PC-9 (cell line): Measurements from ENCODE around the gene CHN1. TPM values are rescaled to one million over a fixed set of nuclear protein-coding genes. Genes with fewer than 3 reads are reported as not detected.

ENCODE experiments used
- BruUV-seq: library from RNA; stranded (reverse); fragments of 400-500 nt; replicated peaks from 2 replicates; lab custom pipeline; 2021; lab: Mats Ljungman, UMichigan
- CTCF ChIA-PET: fragments of 300-600 bp; sonication (Branson Sonifier 250); formaldehyde crosslinking; loops from one replicate; lab custom pipeline; 2022; ENCODE audit warnings: antibody characterized with exemption; lab: Charles Lee
- POLR2A ChIA-PET: fragments of 300-600 bp; sonication (Branson Sonifier 250); formaldehyde crosslinking; loops from one replicate; lab custom pipeline; 2022; ENCODE audit warnings: antibody characterized with exemption; ENCODE audit not compliant: unreplicated experiment; lab: Charles Lee
- DNase-seq, 2 experiments: peaks; one replicate each; pipeline versions ENCODE4 v3.0.0 to v3.0.0-alpha.2; 2015 to 2022; ENCODE audit warnings: mixed read lengths in 1 of 2
- H2AFZ ChIP-seq: fragments of 200-600 bp; sonication (generic); 2 replicates; pipeline ENCODE4 v1.8.1; 2017; ENCODE audit warnings: antibody characterized with exemption
- H3F3A ChIP-seq: fragments of 200-600 bp; sonication (generic); 2 replicates; pipeline ENCODE4 v1.8.1; 2017; ENCODE audit warnings: antibody characterized with exemption, mild to moderate bottlenecking, low read depth; ENCODE audit not compliant: insufficient read depth
- H3K27ac ChIP-seq: fragments of 200-600 bp; sonication (generic); 2 replicates; pipeline ENCODE4 v1.6.1; 2016; ENCODE audit warnings: mixed run types
- H3K27me3 ChIP-seq: fragments of 200-600 bp; sonication (generic); 2 replicates; pipeline ENCODE4 v1.6.1; 2016; ENCODE audit warnings: low read depth, mixed run types; ENCODE audit not compliant: insufficient read depth
- H3K36me3 ChIP-seq: fragments of 200-600 bp; sonication (generic); 2 replicates; pipeline ENCODE4 v1.6.1; 2016; ENCODE audit warnings: low read depth, mixed run types
- H3K4me1 ChIP-seq: fragments of 200-600 bp; sonication (generic); replicated peaks from 2 replicates; pipeline ENCODE4 v1.6.1; 2016; ENCODE audit warnings: mixed run types; ENCODE audit not compliant: insufficient read depth
- H3K4me2 ChIP-seq: fragments of 200-600 bp; sonication (generic); 2 replicates; pipeline ENCODE4 v1.6.1; 2017; ENCODE audit warnings: mixed run types
- H3K4me3 ChIP-seq: fragments of 200-600 bp; sonication (generic); 2 replicates; pipeline ENCODE4 v1.6.1; 2016; ENCODE audit warnings: mixed run types
- H3K79me2 ChIP-seq: fragments of 200-600 bp; sonication (generic); 2 replicates; pipeline ENCODE4 v1.6.1; 2017; ENCODE audit warnings: low read depth, mixed run types
- H3K9me2 ChIP-seq: fragments of 200-600 bp; sonication (generic); 2 replicates; pipeline ENCODE4 v1.8.1; 2017; ENCODE audit warnings: mild to moderate bottlenecking; ENCODE audit not compliant: insufficient read depth
- H3K9me3 ChIP-seq: fragments of 200-600 bp; sonication (generic); 2 replicates; pipeline ENCODE4 v1.8.1; 2016; ENCODE audit warnings: low read depth; ENCODE audit not compliant: insufficient read depth
- H4K20me1 ChIP-seq: fragments of 200-600 bp; sonication (generic); 2 replicates; pipeline ENCODE4 v1.8.1; 2017; ENCODE audit not compliant: insufficient read depth
- EZH2 ChIP-seq: fragments of 200-600 bp; sonication (generic); IDR thresholded peaks from 2 replicates; pipeline ENCODE4 v1.8.0; 2017; ENCODE audit warnings: antibody characterized with exemption, low read depth
- intact Hi-C: fragments of 100-400 bp; cut with micrococcal nuclease; formaldehyde crosslinking; loops from one replicate; pipeline ENCODE4 v1.10.0; 2022; ENCODE audit not compliant: unreplicated experiment
- total RNA-seq: library from RNA; stranded (reverse); gene quantifications from 2 replicates; pipeline ENCODE4 v1.2.3, GENCODE V29; 2021
- TF ChIP-seq, protein P1 (sequence below): fragments of 200-600 bp; sonication (generic); conservative IDR thresholded peaks from 2 replicates; pipeline ENCODE4 v1.6.1; 2017; ENCODE audit warnings: mixed run types, antibody characterized with exemption, mild to moderate bottlenecking, moderate library complexity

CHN1 gene
- total RNA-seq, 1 experiment from 2014 or later: 14.0 TPM

DNA sequence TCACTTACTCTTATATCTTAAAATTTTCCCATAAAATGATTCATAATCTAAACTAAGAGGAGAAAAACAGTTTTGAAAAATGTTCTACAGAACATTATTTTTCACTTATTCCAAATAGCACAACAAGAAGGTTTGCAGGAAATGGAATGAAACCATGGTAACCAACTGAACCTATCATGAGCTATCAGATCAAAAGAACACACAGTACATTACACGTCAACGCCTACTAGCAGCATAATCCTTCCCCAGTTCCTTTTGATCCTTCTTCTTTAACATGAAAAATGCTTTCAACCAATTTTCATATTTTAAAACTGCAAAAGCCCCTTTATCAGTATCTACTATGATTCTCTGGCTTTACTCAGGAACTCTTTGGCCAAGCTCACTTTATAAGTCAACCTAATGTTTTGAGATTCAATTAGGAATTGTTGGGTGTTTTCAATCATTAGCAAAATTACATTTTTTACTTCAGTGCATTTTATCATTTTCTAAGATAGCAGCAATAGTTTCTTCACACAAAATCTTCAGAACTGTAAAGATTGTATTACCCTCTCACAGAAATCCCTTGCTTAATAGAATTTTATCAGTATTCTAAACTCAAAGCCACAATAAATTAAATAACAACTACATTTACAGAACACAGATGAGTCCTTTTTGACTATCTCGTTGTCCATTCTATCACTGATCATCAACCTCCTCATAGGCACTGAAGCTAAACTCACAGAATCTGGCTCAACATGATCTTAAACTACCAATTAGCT is 102.5 kb downstream of the CHN1 start:
- no peaks in the 10 kb centered on the region for H3K9me3 ChIP-seq
- H3K36me3 ChIP-seq: no peaks in the 10 kb centered on the region
- intact Hi-C loops: no loop called here
- no peak overlapping the region for H2AFZ ChIP-seq
- POLR2A ChIA-PET: no interaction called here
- no peak overlapping the region for H3K4me3 ChIP-seq
- no peaks in the 10 kb centered on the region for H3K79me2 ChIP-seq
- BruUV-seq: no TSS peak
- peak in 1 of 2 experiments; percentile 25 for DNase-seq
- H3K4me1 ChIP-seq: no peaks in the 10 kb centered on the region
- TF ChIP-seq, protein P1, sequence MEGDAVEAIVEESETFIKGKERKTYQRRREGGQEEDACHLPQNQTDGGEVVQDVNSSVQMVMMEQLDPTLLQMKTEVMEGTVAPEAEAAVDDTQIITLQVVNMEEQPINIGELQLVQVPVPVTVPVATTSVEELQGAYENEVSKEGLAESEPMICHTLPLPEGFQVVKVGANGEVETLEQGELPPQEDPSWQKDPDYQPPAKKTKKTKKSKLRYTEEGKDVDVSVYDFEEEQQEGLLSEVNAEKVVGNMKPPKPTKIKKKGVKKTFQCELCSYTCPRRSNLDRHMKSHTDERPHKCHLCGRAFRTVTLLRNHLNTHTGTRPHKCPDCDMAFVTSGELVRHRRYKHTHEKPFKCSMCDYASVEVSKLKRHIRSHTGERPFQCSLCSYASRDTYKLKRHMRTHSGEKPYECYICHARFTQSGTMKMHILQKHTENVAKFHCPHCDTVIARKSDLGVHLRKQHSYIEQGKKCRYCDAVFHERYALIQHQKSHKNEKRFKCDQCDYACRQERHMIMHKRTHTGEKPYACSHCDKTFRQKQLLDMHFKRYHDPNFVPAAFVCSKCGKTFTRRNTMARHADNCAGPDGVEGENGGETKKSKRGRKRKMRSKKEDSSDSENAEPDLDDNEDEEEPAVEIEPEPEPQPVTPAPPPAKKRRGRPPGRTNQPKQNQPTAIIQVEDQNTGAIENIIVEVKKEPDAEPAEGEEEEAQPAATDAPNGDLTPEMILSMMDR: no peak
- H3K4me2 ChIP-seq: no peak overlapping the region
- no peaks in the 10 kb centered on the region for H3K27me3 ChIP-seq
- H3K27ac ChIP-seq: no peak overlapping the region
- CTCF ChIA-PET: interaction anchor here (0.5 kb wide), 1 partner anchor 85 kb away, joined by 4 read pairs; no protein-coding TSS in a partner anchor
- H3K9me2 ChIP-seq: no peaks in the 10 kb centered on the region
- H4K20me1 ChIP-seq: no peaks in the 10 kb centered on the region
- H3F3A ChIP-seq: no peaks in the 10 kb centered on the region

DNA sequence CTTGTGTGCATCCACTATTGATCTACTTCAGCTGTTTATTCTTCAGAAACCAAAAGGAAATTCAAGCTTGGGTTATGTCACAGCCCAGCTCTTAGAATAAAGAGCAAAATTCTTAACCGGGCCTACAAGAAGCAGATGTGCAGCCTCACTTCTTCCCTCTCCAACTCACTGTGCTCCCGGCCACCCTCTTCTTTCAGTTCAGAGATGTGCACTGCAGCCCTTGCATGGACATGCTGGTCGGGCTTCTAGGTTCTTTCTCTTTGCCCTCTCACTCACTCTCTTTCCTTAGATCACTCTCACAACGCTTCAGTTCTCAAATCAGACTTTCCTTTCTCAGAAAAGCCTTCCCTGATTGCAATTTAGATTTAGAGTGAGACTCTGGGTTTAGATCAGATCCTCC is 104.1 kb downstream of the CHN1 start:
- no peaks in the 10 kb centered on the region for H3K36me3 ChIP-seq
- no peak overlapping the region for H3K4me3 ChIP-seq
- DNase-seq: peak in 1 of 2 experiments; percentile 9
- peak overlapping the region; percentile 33 for H2AFZ ChIP-seq
- H3K9me3 ChIP-seq: no peaks in the 10 kb centered on the region
- BruUV-seq: no TSS peak
- H3K9me2 ChIP-seq: no peaks in the 10 kb centered on the region
- H3F3A ChIP-seq: no peaks in the 10 kb centered on the region
- ChIA-PET CTCF (no interaction called here), POLR2A (no interaction called here)
- no peak for TF ChIP-seq EZH2
- TF ChIP-seq, protein P1: no peak
- no peaks in the 10 kb centered on the region for H3K79me2 ChIP-seq
- H3K4me2 ChIP-seq: no peak overlapping the region
- intact Hi-C loops: no loop called here
- no peaks in the 10 kb centered on the region for H4K20me1 ChIP-seq
- no peaks in the 10 kb centered on the region for H3K27me3 ChIP-seq
- H3K4me1 ChIP-seq: no peaks in the 10 kb centered on the region
- H3K27ac ChIP-seq: no peak overlapping the region

DNA sequence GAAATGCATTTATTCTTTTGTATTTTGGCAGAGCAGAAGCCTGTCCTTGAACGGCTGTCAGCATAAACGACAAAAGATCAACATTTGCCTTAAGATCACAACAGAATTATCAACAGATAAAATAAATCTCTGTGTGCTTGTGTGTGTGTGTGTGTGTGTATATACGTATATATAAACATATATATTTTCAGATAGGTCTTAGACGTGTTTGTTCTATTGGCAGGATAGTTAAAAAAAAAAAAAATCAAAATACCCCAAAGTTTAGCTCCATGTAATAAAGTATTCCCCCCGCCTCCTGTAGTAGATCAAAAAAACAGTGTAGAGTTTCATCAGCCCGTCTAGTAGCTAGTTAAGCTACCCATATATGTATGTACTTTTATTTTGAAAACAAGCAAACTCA is 107.9 kb downstream of the CHN1 start:
- no peaks in the 10 kb centered on the region for H3K4me1 ChIP-seq
- ChIA-PET POLR2A (no interaction called here), CTCF (no interaction called here)
- intact Hi-C loops: no loop called here
- BruUV-seq: no TSS peak
- H3K79me2 ChIP-seq: no peaks in the 10 kb centered on the region
- H2AFZ ChIP-seq: no peak overlapping the region
- no peak overlapping the region for H3K4me2 ChIP-seq
- H3K27me3 ChIP-seq: no peaks in the 10 kb centered on the region
- no peaks in the 10 kb centered on the region for H3K9me2 ChIP-seq
- H3F3A ChIP-seq: no peaks in the 10 kb centered on the region
- DNase-seq: no peak
- no peak for TF ChIP-seq EZH2
- TF ChIP-seq, protein P1: no peak
- peaks cover 2% of the 10 kb centered on the region; the same call in 1 of the 2 replicates for H3K9me3 ChIP-seq
- H3K27ac ChIP-seq: no peak overlapping the region
- no peaks in the 10 kb centered on the region for H4K20me1 ChIP-seq
- H3K36me3 ChIP-seq: no peaks in the 10 kb centered on the region
- H3K4me3 ChIP-seq: no peak overlapping the region
